Right atrium auricular region (tissue), 2 donors: ENCODE results near the gene UNG. TPM values are rescaled to one million over a fixed set of nuclear protein-coding genes. Genes with fewer than 3 reads are reported as not detected.

Source experiments
- DNase-seq: peaks from one replicate; pipeline ENCODE4 v3.0.0-alpha.2; 2019; ENCODE audit warnings: low spot score
- H3K27ac ChIP-seq, 2 donors: fragments of 200-600 bp; sonication (generic); 1 replicate in 1 of 2; 2 replicates in 1 of 2; pipeline ENCODE4 v1.5.1; 2016 to 2019
- H3K27me3 ChIP-seq, 2 donors: fragments of 200-600 bp; sonication (generic); one replicate each; pipeline versions ENCODE4 v1.5.1 to v1.6.0; 2017 to 2019
- H3K36me3 ChIP-seq: fragments of 200-600 bp; sonication (generic); one replicate; pipeline ENCODE4 v1.5.1; 2016
- H3K4me1 ChIP-seq, 2 donors: fragments of 200-600 bp; sonication (generic); one replicate each; pipeline versions ENCODE4 v1.5.1 to v1.6.0; 2017 to 2019
- H3K4me3 ChIP-seq, 2 donors: fragments of 200-600 bp; sonication (generic); 1 replicate in 1 of 2; 2 replicates in 1 of 2; pipeline ENCODE4 v1.5.1; 2017 to 2019; ENCODE audit warnings: mild to moderate bottlenecking in 1 of 2, moderate library complexity in 1 of 2
- H3K9me3 ChIP-seq, 2 donors: fragments of 200-600 bp; sonication (generic); one replicate each; pipeline ENCODE4 v1.5.1; 2019
- CTCF ChIP-seq, 2 donors: fragments of 200-600 bp; sonication (generic); IDR thresholded peaks; one replicate each; pipeline ENCODE4 v1.5.1; 2019; ENCODE audit warnings: antibody characterized with exemption in 2 of 2
- total RNA-seq, 2 donors: library from RNA; depleted of rRNA; stranded (reverse); fragments of >200 nt; gene quantifications; one replicate each; pipeline ENCODE4 v1.1.0, GENCODE V29; 2016

UNG gene
- total RNA-seq, 2 donors from 2014 or later = 10.2 to 12.1 TPM

- H3K4me3 ChIP-seq = no peak overlapping the region
- TF ChIP-seq CTCF (IDR thresholded peaks at IDR 0.05) = no peak
- no peak for DNase-seq
- no peaks in the 10 kb centered on the region for H3K4me1 ChIP-seq
- H3K27ac ChIP-seq = no peak overlapping the region
- H3K27me3 ChIP-seq = no peaks in the 10 kb centered on the region
- no peaks in the 10 kb centered on the region for H3K9me3 ChIP-seq
- H3K36me3 ChIP-seq = peaks cover 40% of the 10 kb centered on the region
Observed at GRCh38 chr12:109065853-109066193, 31.6 kb upstream of the UNG start.

GRCh38 chr12:109069307-109070271 is 27.8 kb upstream of the UNG start:
- Histone ChIP-seq H3K27me3 (no peaks in the 10 kb centered on the region), H3K9me3 (no peaks in the 10 kb centered on the region), H3K4me1 (no peaks in the 10 kb centered on the region), H3K27ac (no peak overlapping the region), H3K4me3 (no peak overlapping the region), H3K36me3 (peaks cover 57% of the 10 kb centered on the region)
- DNase-seq = no peak
- no peak for TF ChIP-seq CTCF (IDR thresholded peaks at IDR 0.05)

GRCh38 chr12:109074866-109075265 is 22.5 kb upstream of the UNG start:
- H3K4me3 ChIP-seq = no peak overlapping the region
- no peaks in the 10 kb centered on the region for H3K4me1 ChIP-seq
- H3K36me3 ChIP-seq = peaks cover 38% of the 10 kb centered on the region
- TF ChIP-seq CTCF (IDR thresholded peaks at IDR 0.05) = no peak
- peaks cover 0 to 6% of the 10 kb centered on the region in 2 donors for H3K9me3 ChIP-seq
- no peak overlapping the region for H3K27ac ChIP-seq
- no peaks in the 10 kb centered on the region for H3K27me3 ChIP-seq
- DNase-seq = no peak

DNA sequence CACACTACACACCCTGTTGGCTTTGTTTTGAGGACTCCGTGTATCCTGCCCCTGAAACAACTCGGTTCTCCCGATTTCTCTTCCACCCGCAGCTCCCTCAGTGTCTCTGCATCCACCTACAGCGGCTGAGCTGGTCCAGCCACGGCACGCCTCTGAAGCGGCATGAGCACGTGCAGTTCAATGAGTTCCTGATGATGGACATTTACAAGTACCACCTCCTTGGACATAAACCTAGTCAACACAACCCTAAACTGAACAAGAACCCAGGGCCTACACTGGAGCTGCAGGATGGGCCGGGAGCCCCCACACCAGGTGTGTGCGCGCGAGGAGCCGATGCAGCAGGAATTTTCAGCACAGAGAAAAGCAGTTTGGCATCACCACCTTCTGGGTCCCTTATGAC is 14.6 kb upstream of the UNG start:
- Histone ChIP-seq H3K27me3 (no peaks in the 10 kb centered on the region), H3K36me3 (peaks cover 85% of the 10 kb centered on the region)
- DNase-seq = no peak

GRCh38 chr12:109084425-109084824 is 13.0 kb upstream of the UNG start:
- no peaks in the 10 kb centered on the region for H3K4me1 ChIP-seq
- DNase-seq = no peak
- TF ChIP-seq CTCF (IDR thresholded peaks at IDR 0.05) = no peak
- H3K4me3 ChIP-seq = no peak overlapping the region
- H3K9me3 ChIP-seq = no peaks in the 10 kb centered on the region
- no peaks in the 10 kb centered on the region for H3K27me3 ChIP-seq
- peaks cover 90% of the 10 kb centered on the region for H3K36me3 ChIP-seq
- no peak overlapping the region for H3K27ac ChIP-seq

More for the DNA sequence above, 14.6 kb upstream of the UNG start:
- no peak overlapping the region for H3K4me3 ChIP-seq
- no peaks in the 10 kb centered on the region for H3K4me1 ChIP-seq
- peaks cover 0 to 6% of the 10 kb centered on the region in 2 donors for H3K9me3 ChIP-seq
- TF ChIP-seq CTCF (IDR thresholded peaks at IDR 0.05) = no peak
- H3K27ac ChIP-seq = no peak overlapping the region
